GM13976 (cell line): ENCODE data around the gene NIPA2.
A peak's percentile ranks its signal among the peaks of the same experiment; 100 is the strongest.

ENCODE experiments used
- DNase-seq: peaks from one replicate; pipeline ENCODE4 v3.0.0; 2012; ENCODE audit warnings: low spot score
- CTCF ChIP-seq: IDR thresholded peaks from 2 replicates; pipeline ENCODE4 v1.5.1; 2012; ENCODE audit warnings: borderline replicate concordance, mild to moderate bottlenecking; ENCODE audit not compliant: insufficient read depth; ENCODE audit errors: extremely low read depth, missing control alignments, control extremely low read depth
- in situ Hi-C: fragments of 300-500 bp; cut with MboI; formaldehyde crosslinking; loops from one replicate; pipeline ENCODE4 v1.12.0; 2022; ENCODE audit warnings: low sequenced_read_pairs, mixed read lengths, inconsistent platforms; ENCODE audit not compliant: unreplicated experiment

Gene NIPA2

DNA sequence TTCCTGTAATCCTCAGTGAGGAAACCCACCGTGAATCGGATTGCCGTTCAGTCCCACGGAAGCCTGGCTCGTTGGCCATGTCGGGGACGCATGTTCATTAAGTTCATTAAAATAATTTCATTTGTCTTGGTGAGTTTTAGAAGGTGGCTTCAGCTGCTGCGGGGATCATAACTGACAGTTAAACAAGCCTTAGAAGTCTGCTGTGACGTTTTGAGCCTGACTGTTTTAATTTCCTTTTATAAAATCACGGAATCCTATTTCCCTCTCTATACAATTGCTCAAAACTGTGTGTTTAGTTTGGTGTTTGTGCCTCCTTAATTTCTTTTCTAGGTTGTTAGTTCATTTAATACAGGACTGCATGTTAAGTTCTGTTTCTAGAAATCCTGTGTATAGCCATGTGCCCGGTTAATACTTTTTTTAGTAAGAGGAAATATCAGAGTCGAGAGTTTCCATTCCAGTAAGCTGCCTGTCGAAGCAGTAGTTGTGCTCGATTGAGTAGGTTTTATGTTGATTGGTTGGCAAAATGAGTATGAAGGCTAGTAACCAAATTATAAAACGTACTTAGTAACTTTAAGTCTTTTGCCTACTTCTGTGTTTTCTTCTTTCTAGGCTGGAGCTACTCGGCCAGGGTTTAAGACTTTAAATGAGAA, 705 bp downstream of the NIPA2 start:
- TF ChIP-seq CTCF: no peak
- peak; percentile 49 for DNase-seq
- in situ Hi-C loops: no loop called here

DNA sequence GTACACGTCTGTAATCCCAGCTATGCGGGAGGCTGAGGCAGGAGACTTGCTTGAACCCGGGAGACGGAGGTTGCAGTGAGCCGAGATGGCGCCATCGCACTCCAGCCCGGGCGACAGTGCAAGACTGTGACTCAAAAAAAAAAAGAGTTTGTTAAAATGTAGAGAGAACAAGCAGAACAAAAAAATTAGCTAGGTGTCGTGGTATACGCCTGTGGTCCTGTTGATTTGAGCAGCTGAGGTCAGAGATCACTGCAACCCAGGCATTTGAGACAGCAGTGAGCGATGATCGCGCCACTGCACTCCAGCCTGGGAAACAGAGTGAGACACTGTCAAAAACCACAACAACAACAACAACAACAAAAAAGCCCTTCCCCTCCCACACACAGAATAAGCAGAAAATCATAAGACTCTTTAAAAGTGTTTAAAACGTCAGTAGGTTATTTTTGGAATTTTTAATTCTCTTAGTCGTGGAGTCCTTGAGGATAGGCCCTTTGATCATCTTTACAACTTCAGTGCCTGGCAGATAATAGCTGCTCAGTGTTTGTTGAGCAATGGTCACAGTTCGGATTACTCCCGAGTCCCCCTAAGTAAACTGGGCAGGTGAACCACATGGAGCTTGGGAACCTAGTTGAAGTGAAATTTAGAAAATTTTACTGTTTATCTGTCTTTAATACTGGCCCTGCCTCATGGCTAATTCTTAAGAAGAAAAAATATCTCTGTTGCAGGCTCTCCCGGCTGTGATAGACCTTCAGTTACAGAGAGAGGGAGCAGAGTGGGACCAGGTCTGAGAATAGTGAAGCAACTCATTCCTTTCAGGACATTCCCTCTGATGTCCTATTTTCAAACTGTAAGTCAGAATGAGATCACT, 6.2 kb downstream of the NIPA2 start:
- DNase-seq: no peak
- in situ Hi-C loops: no loop called here
- no peak for TF ChIP-seq CTCF

DNA sequence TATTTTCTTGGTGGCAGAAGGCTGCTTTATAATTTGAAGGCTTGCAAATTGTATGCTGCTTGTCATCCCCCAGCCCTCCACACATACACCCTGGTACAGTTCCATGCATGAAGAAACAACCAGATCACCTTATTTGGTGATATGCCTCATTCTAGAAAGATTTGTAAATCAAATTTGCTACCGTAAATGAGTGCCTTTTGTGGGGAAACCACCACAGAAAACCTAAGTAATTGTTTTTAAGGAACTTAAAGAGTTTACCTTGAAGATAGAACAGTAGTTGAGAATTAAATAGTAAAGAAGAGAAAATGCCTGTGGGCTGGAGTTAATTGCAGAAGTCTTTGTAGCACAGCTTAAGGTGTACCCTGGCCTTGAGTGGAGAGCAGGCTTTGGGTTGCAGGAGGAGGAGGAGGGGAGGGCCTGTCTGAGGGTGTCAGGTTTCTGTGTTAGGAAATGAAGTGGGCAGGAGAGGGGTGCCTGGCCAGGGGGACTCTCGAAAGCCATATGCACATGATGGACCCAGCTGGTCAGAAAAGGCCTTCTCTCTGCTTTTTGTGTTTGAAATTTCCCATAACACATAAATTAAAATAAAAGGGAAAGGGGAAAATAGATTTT, 6.9 kb downstream of the NIPA2 start:
- DNase-seq: no peak
- in situ Hi-C loops: no loop called here
- no peak for TF ChIP-seq CTCF

DNA sequence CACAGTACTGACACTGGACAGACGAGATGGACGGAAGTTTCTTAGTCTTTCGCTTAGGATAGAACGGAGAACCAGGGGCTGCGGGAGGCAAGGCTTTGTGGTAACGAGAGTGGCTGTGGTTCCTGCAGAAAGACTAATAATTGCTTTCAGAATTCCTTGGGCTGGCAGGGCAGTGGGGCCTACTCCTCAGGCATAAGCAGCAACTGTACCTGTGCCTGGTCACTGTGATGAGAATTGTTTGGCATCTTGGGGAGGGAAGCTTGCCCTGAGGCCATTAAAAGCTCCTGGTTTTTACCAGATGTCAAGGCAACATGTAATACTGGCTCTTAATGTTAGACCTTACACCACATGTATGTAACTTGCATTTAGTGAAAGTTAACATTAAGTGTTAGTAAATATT, 7.6 kb downstream of the NIPA2 start:
- TF ChIP-seq CTCF: no peak
- in situ Hi-C loops: no loop called here
- no peak for DNase-seq

- in situ Hi-C loops: no loop called here
- no peak for DNase-seq
- TF ChIP-seq CTCF: no peak
Measured at GRCh38 chr15:22850055-22850454, 11.6 kb downstream of the NIPA2 start.

DNA sequence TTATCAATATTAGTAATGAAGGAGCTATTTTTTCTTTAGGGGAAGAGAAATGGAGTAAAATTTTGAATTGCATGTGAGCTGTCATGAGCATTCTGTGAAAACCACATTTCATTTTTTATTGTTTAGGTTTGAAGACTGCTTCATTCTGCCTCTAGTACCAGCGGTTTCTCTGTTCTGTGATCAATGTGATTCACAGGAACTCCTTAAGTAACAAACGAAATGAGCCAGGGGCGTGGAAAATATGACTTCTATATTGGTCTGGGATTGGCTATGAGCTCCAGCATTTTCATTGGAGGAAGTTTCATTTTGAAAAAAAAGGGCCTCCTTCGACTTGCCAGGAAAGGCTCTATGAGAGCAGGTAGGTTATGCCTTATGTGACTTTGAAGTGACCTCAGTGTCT, 13.0 kb downstream of the NIPA2 start:
- in situ Hi-C loops: no loop called here
- DNase-seq: no peak
- TF ChIP-seq CTCF: no peak
